Measurements from ENCODE around the gene LIPA. TPM values are rescaled to one million over a fixed set of nuclear protein-coding genes. Genes with fewer than 3 reads are reported as not detected.

LIPA gene
- total and polyA plus RNA-seq, 2 of the 4 experiments (the other 2 are of a cell fraction), result 23.1 to 31.9 TPM

DNA sequence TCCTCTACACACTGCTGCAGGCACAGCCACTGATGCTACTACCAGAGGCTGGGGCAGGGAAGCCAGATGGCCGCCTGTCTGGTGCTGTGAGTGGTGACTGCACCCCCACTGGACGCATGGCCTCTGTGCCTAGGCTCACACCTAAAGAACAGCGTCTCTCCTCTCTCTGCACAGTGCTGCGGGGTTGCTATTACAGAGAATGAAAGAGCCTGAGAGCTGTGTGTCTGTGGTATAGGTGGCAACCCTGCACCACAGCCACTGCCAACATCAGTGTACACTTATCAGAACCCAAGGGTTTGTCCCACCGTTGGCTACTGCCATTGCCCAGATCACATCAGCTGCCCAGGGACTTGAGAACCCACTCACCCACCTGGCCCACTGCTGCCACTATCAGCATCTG lies 46.2 kb upstream of the LIPA start (continued):
- TF ChIP-seq, protein P1, sequence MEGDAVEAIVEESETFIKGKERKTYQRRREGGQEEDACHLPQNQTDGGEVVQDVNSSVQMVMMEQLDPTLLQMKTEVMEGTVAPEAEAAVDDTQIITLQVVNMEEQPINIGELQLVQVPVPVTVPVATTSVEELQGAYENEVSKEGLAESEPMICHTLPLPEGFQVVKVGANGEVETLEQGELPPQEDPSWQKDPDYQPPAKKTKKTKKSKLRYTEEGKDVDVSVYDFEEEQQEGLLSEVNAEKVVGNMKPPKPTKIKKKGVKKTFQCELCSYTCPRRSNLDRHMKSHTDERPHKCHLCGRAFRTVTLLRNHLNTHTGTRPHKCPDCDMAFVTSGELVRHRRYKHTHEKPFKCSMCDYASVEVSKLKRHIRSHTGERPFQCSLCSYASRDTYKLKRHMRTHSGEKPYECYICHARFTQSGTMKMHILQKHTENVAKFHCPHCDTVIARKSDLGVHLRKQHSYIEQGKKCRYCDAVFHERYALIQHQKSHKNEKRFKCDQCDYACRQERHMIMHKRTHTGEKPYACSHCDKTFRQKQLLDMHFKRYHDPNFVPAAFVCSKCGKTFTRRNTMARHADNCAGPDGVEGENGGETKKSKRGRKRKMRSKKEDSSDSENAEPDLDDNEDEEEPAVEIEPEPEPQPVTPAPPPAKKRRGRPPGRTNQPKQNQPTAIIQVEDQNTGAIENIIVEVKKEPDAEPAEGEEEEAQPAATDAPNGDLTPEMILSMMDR (conservative IDR thresholded peaks at IDR 0.05; ENCODE audit: low read depth, low read length), result no peak

DNA sequence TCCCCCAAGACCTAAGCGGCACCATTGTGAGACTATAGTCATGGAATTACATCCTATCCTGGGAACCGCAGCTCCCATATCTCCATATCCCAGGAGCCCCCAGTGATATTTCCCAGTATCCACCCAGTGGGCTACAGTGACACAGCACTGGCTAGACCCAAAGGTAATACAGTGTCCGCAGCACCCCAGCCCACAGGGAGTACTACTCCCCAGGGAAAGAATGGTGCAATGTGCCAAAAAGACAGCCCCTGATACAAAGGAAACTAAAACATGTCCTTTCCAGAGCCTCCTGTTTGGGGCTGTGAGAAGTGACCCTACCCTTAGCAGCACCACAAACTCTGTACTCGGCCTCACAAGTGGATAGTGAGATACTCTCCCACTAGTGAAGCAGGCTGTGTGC lies 45.8 kb upstream of the LIPA start:
- DNase-seq (no peak), ATAC-seq (ENCODE audit: low read depth) (no peak)
- H3K4me3 ChIP-seq (ENCODE audit: insufficient read depth, low read depth, low read length), result no peak overlapping the region
- TF ChIP-seq MAZ (IDR thresholded peaks at IDR 0.05; ENCODE audit: borderline replicate concordance, low read depth, low read length) (no peak), FOS (IDR thresholded peaks at IDR 0.05; ENCODE audit: low read depth, low read length) (no peak), RCOR1 (IDR thresholded peaks at IDR 0.05; ENCODE audit: insufficient replicate concordance, low read length) (no peak)
- H2AK9ac ChIP-seq (replicated peaks; ENCODE audit: low read depth, low read length, poor library complexity), result no peak overlapping the region
- H3K56ac ChIP-seq (ENCODE audit: extremely low read depth, insufficient read depth, low read length), result no peak overlapping the region
- H3K79me1 ChIP-seq (ENCODE audit: low read depth in 1 of 2, low read length in 2 of 2), result no peaks in the 10 kb centered on the region
- ChIA-PET CTCF (no interaction called here), POLR2A (ENCODE audit: unreplicated experiment) (no interaction called here)
- H3K9ac ChIP-seq (ENCODE audit: low read depth, low read length), result no peak overlapping the region
- no peaks in the 10 kb centered on the region; the same call in 1 of the 2 replicates for H3K9me1 ChIP-seq (ENCODE audit: insufficient read depth, low read length)
- intact Hi-C loops (cut with micrococcal nuclease) (loop anchor here (5.0 kb wide), 1 partner anchor 445 kb away; the partner anchor contains the start of gene ANKRD22), dilution Hi-C loops (cut with HindIII; ENCODE audit: low sequenced_read_pairs, unreplicated experiment) (no loop called here), in situ Hi-C loops (cut with MboI; ENCODE audit: low sequenced_read_pairs) (no loop called here)
- H2BK5ac ChIP-seq (ENCODE audit: low read depth, low read length, poor library complexity, severe bottlenecking), result no peak overlapping the region
- 100% methylated on average over 1 of the region's 4 CpGs; no CpG with 5 or more reads in 1 of the 2 experiments for WGBS, 2 experiments (ENCODE audit: extremely low coverage in 2 of 2, insufficient read length in 1 of 2)
- peak overlapping the region; percentile 33; the same call in 1 of the 2 replicates for H2BK20ac ChIP-seq (ENCODE audit: low read depth, low read length)
- no peaks in the 10 kb centered on the region for H4K20me1 ChIP-seq (ENCODE audit: insufficient read depth, low read length)
- H3K36me3 ChIP-seq (ENCODE audit: control insufficient read depth, insufficient read depth, low read length), result no peaks in the 10 kb centered on the region
- H2AK5ac ChIP-seq (ENCODE audit: low read depth, low read length), result peak overlapping the region; percentile 65; the same call in 1 of the 2 replicates
- no peak overlapping the region for H4K5ac ChIP-seq (ENCODE audit: low read depth, low read length)
- no peaks in the 10 kb centered on the region for H3K27me3 ChIP-seq (ENCODE audit: control insufficient read depth, insufficient read depth, low read length)
- H2BK15ac ChIP-seq (ENCODE audit: low read depth, low read length), result peak overlapping the region; percentile 23; the same call in 1 of the 3 replicates
- peaks cover 8% of the 10 kb centered on the region for H3K4me1 ChIP-seq (ENCODE audit: control insufficient read depth, insufficient read depth, low read length)
- H2BK120ac ChIP-seq (ENCODE audit: low read depth, low read length), result peak overlapping the region; percentile 8; the same call in 1 of the 2 replicates
- no peak overlapping the region for H3K23ac ChIP-seq (ENCODE audit: low read depth, low read length)
- peak overlapping the region; percentile 24; the same call in 1 of the 2 replicates for H4K91ac ChIP-seq (ENCODE audit: insufficient read depth, low read depth, low read length)
- H3K18ac ChIP-seq (ENCODE audit: low read depth, low read length), result peak overlapping the region; percentile 13; the same call in 1 of the 2 replicates
- 0 out of 2 replicates have a peak overlapping the region, but pooled peaks have one; percentile 5 for H3K4ac ChIP-seq (ENCODE audit: low read depth, low read length)
- H3K14ac ChIP-seq (replicated peaks; ENCODE audit: low read depth, low read length), result no peak overlapping the region
- H3K9me3 ChIP-seq (ENCODE audit: control insufficient read depth, insufficient read depth, low read length), result no peaks in the 10 kb centered on the region
- no peak overlapping the region for H3K27ac ChIP-seq (ENCODE audit: insufficient read depth, low read length)
- no TSS peak for BruUV-seq (replicated peaks)
- peak overlapping the region; percentile 5 for H2AFZ ChIP-seq (replicated peaks; ENCODE audit: low read length, poor library complexity)
- H4K8ac ChIP-seq (ENCODE audit: low read depth in 2 of 2, low read length in 2 of 2), result no peak overlapping the region
- no peak overlapping the region for H3K4me2 ChIP-seq (ENCODE audit: low read depth, low read length)

All from IMR-90 (cell line).